GM19035 (cell line): ENCODE data around the gene MEN1.

Source experiments
- ATAC-seq: cut with Tn5 transposase; IDR thresholded peaks from one replicate; pipeline ENCODE4 v1.9.1; 2021; ENCODE audit not compliant: unreplicated experiment

MEN1 gene

DNA sequence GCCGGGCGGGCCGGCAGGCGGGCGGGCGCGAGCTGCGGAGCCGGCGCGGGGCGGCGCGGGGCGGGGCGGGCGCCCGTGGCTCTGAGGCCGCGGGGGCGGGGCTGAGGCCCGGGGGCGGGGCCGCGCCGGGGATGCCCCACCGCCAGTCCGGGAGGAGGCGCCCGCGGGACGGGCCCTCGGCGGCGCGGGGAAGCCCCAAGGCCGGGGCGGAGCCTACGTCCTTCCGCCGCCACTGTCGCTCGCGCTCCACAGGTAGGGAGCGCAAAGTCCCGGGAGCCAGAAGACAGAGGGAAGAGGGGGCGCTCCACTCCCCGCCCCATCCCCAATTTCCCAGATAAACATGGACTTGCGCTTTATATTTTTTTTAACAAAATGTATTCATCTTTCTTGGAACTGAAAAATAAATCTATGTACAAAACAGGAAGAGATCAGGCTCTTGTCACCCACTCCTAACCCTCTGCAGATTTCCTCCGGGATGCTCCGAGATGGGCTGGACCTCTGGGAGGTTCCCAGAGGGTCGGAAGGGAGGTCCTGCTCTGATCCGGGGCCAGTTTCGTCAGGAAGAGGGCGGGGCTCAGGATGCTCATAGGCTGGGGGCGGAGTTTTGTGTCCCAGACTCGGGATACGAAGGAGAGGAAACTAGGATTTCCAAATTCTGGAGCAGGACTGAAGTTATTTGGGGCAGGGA is 7.0 kb downstream of the MEN1 start, which contains the start of gene MAP4K2:
Gene MAP4K2, minus strand, starts transcription at position 57 of the 688 bp plus-strand sequence. CDS start 65 bp downstream, outside the sequence.
- ATAC-seq = peak; percentile 65

DNA sequence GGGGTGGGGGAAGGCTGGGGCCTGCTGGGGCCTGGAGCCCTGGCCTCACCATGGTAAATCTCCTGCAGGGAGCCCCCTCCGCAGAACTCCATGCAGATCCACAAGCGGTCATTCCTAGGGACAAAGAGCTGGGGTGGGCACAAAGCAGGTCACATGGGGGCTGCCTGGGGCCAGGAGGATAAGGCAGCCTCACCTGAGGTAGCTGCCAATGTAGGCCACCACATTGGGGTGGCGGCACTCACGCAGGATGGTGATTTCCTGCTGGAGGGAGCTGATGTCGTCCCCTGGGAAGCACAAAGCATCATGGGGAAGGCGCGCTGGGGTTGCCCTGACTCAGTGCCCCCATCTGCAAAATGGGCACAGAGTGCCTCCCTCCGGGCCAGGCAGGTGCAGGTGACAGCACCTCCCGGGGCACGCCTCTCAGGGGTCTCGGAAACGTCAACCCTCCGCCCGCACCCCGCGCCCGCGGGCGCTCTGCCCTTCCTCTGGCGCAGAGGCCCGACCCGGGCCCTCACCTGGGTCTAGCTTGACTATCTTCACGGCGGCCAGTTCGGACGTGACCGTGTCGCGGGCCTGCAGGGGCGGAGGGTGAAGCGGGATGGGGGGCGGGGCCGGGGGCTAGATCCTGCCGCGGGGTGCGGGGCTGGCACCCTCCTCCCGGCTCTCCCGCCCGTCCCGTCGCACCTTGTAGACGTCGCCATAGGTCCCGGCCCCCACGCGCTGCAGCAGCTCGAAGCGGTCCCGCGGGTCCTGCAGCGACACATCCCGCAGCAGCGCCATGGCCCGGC is 7.8 kb downstream of the MEN1 start:
- peak; percentile 40 for ATAC-seq

DNA sequence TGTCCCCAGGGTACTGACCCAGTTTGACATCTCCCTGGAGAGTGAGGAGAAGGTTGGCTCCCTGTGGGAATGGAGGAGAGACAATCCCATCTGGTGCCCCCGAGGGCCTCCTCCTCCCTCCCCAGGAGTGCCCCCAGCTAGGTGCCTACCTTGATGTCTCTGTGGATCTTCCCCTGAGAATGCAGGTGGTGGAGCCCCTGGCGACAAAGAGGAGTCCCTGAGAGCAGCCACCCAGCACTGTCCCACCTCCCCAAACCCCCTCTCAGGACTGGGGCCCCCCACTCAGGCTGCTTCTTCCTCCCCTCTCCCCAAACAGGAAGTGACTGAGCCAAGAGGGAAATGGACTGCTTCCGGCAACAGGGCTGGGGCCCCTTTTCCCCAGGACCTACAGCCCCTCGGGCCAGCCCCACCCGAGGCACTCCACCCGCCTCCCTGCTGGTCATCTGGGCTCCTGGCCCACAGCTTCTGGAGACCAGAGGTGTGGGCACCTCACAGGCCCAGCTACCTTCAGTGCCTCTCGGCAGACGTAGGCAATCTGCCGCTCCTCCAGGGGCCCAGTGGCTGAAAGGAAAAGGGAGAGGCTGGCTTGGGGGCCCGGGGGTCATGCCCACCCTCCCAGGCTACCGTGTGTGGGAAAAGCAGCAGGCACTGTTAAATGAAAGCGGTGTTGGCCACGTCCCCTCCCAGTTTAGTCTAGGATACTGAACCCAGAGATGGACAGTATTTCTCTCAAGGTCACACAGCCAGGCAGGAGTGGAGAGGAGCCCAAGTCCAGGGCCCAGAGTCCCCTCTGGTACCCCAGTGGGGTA is 8.6 kb downstream of the MEN1 start:
- no peak for ATAC-seq

DNA sequence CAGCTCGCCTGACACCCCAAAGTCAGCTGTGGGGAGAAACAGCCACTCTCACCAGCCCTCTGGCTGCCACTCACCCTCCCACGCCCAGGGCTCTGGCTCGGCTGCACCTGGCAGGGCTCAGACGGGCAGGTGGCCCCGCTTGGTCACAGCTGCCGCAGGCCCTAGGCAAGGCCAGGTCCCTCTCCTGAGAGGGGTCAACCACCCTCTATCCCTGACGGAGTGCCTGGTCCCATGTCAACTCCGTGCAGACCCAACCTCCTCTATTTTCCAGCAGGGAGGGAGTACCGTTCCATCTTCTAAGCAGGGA is 9.2 kb downstream of the MEN1 start:
- no peak for ATAC-seq

DNA sequence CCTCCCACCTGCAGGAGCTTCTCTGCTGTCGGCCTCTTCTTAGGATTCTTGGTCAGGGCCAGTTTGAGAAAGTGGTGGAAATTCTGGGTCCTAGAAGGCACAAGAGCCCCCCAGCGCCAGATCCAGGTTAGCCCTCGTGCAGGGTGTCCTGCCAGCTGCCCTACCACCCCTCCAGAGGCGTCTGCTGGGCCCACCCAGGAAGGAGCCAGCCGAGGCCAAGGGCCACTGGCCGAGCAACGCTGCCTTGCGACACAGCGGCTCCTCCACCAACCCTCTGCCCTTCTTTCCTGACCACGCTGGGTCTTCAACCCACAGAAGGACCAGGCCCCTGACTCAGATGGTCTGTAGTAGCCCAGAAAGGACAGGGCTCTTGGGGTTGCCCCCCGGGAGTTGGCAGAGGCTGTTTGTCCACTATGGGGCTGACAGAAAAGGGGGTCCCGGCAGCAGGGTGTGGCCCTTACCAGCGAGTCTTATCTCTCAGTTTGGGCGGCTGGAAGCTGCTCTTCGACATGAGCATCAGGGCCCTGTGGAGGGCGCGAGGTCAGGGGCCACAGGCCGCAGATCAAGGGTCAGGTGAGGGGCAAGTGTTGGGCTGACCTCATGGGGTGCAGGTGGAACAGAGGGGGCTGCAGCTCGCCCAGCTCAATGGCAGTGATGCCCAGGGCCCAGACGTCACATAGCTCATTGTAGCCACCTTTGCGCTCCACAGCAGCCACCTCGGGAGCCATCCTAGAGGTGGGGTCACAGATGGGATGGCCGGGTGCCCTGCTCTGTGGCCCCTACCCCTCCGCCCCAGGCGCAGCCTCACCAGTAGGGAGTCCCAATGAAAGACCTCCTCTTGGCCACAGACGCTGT is 9.8 kb downstream of the MEN1 start:
- no peak for ATAC-seq

DNA sequence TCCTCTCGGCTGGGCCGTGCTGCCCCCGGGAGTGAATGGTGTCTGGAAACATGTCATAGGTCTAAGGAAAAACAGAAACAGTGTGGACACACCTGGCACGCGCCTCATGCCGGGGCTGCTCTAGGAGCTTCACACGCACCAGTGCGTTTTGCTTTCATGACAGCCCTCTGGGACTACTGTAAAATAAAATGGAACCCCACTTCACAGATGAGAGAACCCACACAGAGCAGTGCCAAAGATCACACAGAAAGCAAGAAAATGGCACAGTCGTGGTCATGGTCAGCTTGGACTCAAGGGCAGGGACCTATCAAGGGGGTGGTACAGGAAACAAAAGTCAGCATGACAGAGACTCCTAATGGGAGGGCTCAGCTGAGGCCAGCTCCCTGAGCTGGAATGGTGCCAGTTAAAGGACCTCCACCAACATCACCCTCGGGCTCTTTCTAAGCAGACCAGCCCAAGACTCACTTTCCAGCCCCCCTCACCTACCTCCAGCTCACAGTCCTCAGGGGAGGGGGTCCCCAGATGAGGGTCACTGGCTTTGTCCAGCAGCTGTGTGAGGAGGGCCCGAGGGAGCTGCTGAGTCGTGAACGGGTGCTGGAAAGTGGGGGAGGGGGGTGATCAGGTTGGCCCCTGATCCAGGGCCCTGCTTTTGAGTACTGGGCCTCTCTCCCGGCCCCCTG is 10.6 kb downstream of the MEN1 start:
- ATAC-seq = no peak

DNA sequence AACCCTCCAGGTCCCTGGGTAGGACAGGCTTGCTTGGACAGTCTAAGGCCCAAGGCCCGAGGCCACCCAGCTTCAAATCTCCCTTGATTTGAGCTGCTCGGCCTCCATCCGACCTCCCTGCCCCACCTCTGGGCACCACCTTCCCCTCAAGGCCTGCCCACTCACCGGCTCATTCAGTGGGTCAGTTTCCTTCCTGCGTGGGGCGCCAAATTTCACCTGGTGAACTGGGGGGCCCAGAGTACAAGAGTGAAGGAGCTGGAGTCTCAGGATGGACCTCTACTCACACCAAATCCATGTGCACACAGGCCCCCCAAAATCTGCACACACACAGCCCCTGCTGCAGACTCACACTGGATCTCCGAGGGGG is 11.1 kb downstream of the MEN1 start:
- ATAC-seq = no peak

DNA sequence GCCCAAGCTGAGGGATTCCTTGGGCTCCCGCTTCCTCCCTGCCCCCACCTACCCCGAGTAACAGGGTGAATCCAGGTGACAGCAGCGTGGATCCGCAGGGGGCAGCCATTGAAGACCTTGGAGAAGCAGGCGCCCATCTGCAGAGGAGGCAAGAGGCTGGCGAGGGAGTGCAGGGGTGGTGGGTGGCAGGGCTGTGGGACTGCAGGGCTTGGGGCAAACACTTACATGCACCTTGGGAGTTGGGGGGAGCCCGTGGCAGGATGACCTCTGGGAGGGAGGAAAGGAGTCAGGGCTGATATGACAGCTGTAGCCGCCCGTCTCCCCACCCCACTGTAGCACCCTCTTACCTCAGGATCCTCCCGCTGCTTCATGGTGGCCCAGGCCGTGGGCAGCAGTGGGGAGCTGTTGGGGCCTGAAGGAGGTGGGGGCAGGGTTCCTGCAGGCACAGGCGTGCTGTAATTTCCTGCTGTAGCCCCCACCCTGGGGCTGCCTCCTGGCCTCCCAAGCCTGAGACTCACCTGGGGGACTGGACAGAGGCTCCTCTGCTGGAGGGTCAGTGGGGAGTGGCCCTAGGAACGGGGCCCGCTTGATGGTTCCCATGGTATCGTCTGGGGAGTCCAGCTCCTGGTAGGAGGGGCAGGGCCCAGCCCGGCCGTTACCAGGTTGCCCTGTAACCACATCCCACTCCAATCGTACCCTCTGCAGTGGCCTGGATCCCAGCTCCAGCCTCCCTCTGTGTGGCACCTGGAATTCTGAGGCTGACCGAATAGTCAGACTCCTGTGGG is 13.4 kb downstream of the MEN1 start:
- no peak for ATAC-seq

DNA sequence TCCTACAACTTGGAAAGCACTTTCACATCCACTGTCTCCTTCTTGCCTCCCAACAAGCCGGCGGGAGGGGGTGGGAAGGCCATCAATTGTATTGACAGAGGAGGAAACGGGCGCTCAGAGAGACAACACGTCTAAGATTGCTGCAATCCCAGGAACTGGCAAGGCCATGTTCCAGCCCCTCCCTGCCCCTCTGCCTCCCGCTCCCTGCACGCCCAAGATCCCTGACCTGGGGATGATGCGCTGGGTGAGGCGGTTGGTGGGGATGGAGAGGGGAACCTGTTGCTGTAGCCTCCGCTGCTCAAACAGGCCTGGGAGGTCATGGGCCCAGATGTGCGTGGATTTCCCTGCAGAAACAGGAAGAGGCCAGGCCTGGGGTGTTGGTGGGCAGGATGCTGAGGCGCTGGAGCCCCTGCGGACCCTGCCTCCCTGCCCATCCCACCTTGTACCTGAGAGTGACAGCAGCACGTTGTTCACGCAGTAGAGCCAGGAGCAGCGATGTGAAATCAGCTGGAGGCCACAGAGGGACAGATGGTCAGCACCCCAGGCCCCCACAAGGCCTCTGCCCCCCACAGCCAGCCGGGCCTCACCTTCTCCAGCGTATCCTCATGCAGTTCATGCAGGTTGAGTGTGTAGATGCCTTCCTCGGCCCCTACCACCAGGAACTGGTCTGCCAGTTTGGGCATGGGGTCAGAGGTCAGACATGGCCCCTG is 14.1 kb downstream of the MEN1 start:
- no peak for ATAC-seq

DNA sequence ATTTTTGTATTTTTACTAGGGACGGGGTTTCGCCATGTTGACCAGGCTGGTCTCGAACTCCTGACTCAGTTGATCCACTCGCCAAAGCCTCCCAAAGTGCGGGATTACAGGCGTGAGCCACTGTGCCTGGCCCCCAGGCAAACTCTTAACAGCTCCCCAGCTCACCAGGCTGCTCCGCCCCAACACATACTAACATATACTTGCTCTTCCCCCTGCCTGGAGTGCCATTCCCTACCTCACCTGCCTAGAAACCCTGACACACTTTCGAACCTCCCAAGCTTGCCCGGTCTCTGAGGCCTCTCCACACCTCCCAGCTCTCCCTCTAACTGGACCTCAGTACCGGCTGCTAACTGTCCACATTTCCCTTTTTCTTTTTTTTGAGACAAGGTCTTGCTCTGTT is 15.8 kb downstream of the MEN1 start:
- no peak for ATAC-seq

DNA sequence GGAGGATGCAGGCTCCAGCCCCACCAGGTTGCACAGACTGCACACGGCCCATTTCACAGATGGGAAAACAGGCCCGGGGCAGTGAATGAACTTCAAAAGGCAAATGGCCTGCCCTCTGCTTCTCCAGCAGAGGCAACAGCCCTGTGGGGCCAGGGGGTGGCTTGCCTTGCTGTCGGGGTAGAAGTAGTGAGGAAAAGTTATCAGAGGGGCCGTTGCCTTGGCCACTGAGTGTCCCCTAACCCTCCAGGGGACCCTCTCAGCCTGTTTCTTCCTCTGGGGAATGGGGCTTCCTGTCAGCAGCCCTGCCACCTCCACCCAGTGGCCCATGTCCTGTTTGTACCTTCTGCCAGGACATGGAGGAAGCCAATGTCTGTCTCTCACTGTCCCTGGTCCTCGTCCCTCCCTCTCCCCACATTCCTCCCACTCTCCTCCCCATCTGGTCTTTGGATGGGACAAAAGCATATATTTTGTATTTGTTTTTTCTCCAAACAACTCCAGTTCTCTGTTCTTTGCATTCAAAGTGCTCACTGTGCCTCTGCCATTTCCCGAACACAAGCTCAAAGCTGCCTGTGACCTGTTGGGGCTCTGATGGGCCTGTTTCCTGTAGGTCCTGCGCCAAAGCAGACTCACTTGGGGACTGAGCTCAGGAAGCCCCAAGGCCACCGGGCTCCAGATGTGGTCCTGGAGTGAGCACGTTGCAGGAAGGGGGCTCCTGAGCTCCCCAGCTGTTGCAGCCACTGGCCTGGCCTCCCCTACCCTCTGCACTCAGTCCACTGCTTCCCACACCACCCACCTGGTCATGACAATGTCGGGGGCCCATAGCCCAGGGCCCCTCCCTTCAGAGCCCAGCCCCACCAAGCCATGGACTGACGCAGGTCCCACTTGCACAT is 16.8 kb downstream of the MEN1 start:
- ATAC-seq = no peak

DNA sequence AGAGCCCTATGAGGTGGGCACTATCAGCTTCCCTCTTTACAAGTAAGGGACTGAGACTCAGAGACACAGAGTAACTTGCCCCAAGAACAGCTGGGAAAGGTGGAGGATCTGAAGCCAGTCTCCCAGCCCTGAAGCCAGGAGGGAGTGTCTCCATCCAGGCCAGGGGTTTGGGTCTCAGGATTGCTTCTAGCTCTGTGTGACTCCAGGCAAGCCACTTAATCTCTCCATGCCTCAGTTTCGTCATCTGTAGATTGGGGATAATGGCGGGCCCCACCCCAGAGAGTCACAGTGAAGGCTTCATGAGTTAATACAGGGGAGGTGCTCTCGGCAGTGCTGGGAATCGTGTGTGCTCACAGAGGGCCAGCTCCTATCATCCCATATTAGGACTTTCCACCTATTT is 17.9 kb downstream of the MEN1 start:
- no peak for ATAC-seq

DNA sequence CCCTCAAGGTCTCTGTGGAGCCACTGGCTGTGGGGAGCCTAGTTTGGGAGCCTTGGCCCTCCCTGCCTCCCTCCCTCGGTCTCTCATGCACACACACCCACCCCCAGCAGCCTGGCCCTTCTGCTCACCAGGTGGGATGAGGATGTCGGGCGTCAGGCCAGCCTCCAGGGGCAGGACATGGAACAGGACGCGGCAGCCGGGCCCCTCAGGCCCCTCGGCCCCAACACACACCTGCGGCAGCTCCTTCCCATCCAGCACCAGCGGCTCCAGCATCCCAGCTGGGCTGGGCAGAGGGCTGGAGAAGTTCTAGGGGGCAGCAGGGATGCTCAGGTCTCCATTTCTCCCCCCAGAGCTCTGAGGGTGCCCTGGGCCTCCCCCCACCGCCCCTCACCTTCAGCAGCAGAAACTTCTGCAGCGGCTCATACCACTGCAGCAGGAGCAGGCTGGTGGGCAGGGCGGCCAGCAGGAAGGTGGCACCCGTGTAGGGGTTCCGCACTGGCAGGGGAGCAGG is 18.5 kb downstream of the MEN1 start:
- no peak for ATAC-seq

DNA sequence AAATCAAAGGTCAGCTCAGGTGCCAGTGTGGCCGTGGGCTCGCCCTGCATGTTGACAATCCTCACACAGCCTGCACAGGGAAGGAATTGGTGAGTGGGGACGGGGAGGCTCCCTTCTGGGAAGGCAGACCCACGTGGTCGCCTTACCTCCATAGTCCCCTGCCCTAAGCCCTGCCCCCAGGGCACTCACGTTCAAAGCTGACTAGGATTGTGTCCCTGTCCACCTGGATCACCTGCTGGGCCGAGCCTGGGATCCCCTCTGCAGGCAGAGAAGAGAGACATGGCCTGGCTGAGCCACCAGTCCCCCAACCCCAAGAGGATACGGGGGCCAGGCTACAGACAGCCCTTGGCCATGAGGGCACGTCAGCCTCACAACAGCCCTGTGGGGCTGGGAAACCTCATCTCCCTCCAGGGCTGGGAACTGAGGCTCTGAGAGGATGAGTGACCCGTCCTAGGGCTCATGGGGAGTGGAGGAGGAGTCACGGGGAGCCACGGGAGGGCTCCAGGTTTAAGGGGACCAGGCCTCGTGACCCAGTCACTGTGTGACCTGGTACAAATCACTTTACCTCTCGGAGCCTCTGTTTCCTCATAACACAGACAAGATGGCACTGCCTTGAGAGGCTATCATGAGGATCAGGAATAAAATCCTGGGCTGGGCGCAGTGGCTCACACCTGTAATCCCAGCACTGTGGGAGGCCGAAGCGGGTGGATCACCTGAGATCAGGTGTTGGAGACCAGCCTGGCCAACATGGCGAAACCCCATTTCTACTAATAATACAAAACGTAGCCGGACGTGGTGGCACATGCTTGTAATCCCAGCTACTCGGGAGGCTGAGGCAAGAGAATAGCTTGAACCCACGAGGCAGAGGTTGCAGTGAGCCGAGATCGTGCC is 19.9 kb downstream of the MEN1 start:
- ATAC-seq = no peak

DNA sequence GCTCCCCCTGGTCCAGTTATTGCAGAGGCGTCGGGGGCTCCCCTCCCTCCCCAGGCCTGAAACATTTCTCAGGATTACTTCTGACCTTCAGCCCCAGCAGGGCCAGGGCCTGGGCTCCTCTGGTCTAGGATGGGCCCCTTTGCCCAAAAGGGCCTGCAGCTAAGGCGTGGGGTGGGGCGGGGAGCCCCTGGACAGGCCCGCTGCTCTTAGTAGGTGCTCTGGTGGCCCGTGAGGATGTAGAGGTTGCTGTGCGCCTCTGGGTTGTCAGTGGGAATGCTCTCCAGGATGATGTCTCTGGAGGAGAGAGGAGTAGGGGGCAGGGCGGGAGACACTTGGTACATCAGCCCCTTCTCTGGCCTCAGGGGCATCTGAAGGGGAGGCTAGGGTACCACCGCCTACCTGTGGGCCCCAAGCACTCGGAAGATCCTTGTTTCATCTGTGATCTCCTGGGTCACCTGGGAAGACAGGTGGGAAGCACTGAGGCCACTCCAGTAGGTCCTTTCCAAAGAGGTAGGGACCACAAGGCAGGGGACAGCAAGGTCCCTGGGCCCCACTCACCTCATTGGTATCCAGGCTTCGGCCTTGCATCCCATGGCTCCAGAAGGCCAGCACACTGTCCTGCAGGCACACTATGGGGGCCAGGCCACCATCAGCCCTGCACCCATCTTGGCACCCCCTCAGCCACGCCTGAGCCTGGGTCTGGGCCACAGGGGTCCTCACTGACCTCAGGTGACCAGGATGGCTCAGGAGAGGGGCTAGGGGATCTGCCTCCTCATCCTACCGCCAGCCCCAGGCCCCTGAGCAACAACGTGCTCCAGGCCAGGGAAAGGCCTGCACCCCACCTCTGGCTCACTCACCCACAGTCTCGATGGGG is 20.8 kb downstream of the MEN1 start:
- no peak for ATAC-seq
